ENCODE results near the gene SLC4A4.

Gene SLC4A4

GRCh38 chr4:71338846-71339593, at the start of gene SLC4A4:
Gene SLC4A4, plus strand, starts transcription at chr4:71339020.
- DNase-seq: no peak

- DNase-seq: no peak
These were observed 48.7 kb upstream of the SLC4A4 start for GRCh38 chr4:71290074-71290473.

GRCh38 chr4:71290476-71290875, 48.3 kb upstream of the SLC4A4 start:
- DNase-seq: no peak

GRCh38 chr4:71292228-71292627, 46.6 kb upstream of the SLC4A4 start:
- DNase-seq: no peak

- DNase-seq: no peak
These were observed 45.1 kb upstream of the SLC4A4 start for GRCh38 chr4:71293705-71294104.

- DNase-seq: no peak
These were observed 44.5 kb upstream of the SLC4A4 start for GRCh38 chr4:71294301-71294700.

GRCh38 chr4:71296945-71297344, 41.9 kb upstream of the SLC4A4 start:
- no peak for DNase-seq

GRCh38 chr4:71300362-71300761, 38.5 kb upstream of the SLC4A4 start:
- DNase-seq: no peak

- no peak for DNase-seq
These were observed 37.9 kb upstream of the SLC4A4 start for GRCh38 chr4:71300964-71301363.

- no peak for DNase-seq
These were observed 35.5 kb upstream of the SLC4A4 start for GRCh38 chr4:71303287-71303686.

GRCh38 chr4:71303850-71304249, 35.0 kb upstream of the SLC4A4 start:
- no peak for DNase-seq

GRCh38 chr4:71304289-71304850, 34.5 kb upstream of the SLC4A4 start:
- no peak for DNase-seq

- DNase-seq: no peak
These were observed 31.1 kb upstream of the SLC4A4 start for GRCh38 chr4:71307729-71308128.

- DNase-seq: no peak
These were observed 16.4 kb upstream of the SLC4A4 start for GRCh38 chr4:71322425-71322824.

- DNase-seq: no peak
These were observed 5.5 kb upstream of the SLC4A4 start for GRCh38 chr4:71333368-71333767.

- no peak for DNase-seq
These were observed 4.9 kb upstream of the SLC4A4 start for GRCh38 chr4:71333960-71334359.

- no peak for DNase-seq
These were observed 4.3 kb upstream of the SLC4A4 start for GRCh38 chr4:71334465-71334882.

GRCh38 chr4:71343670-71344466, 5.0 kb downstream of the SLC4A4 start:
- DNase-seq: no peak

GRCh38 chr4:71346710-71347109, 7.9 kb downstream of the SLC4A4 start:
- DNase-seq: no peak

- DNase-seq: no peak
These were observed 9.8 kb downstream of the SLC4A4 start for GRCh38 chr4:71348586-71348985.

- DNase-seq: no peak
These were observed 16.2 kb downstream of the SLC4A4 start for GRCh38 chr4:71355045-71355444.

GRCh38 chr4:71355971-71356370, 17.2 kb downstream of the SLC4A4 start:
- DNase-seq: no peak

- no peak for DNase-seq
These were observed 18.3 kb downstream of the SLC4A4 start for GRCh38 chr4:71356924-71357663.

Measured in activated CD4-positive, CD25-positive, alpha-beta regulatory T cell treated with anti-CD3 and anti-CD28 coated beads, Interleukin-2, amount 50 U/mL, for 72 hours (primary cell).